Germinal center (tissue), 1 donor: ENCODE data around the gene PCDH15.

Source experiments
- DNase-seq: peaks from one replicate; pipeline ENCODE4 v3.0.0; 2012; ENCODE audit warnings: mixed read lengths, low spot score

The PCDH15 gene

DNA sequence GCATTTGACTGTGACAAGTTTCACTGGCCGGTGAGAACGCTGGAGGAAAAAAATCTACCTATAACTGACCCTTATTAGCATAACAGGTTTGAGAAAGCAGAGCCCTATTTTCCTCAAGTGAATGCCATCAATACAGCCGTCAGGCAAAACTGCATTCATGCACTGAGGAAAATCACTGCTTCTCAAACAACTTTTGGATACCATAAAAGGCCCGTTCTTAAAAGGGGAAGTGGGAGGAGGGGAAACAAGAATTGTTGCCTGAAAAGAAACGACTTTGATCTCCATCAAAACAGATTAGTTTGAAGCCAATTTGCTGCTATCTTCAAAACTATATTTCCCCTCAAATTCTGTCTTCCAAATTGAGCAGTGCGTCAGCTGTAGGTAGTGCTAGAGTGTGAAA, 670.6 kb downstream of the PCDH15 start:
- DNase-seq, result no peak

DNA sequence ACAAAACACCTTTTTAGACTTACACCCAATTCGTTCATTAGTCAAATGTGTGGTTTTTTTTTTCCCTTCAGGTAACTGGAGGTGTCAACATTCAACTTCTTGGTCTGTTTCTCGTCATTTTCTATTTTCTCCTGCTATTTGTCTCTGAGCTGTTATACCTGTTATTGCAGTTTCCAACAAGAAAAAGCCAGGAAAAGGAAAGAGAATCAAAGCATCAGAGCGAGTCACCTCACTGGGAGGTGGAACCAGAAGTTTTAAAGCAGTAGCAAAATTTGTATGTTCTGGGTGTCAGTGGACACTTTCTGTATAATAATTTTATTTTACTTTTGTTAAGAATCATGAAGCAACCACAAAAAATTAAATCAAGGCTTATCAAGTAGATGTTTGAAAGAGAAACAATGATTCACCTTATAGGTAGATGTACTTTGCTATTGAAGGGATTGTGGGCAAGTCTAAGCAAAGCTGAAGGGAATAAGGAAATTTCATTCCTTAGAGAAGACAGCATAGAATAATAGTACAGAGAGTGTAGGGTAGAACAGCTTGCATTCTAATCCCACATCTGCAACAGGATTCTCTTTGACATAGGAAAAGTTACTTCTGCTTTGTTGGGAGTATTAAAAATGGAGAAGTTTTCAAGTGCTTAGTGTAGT, 675.8 kb downstream of the PCDH15 start:
- no peak for DNase-seq

DNA sequence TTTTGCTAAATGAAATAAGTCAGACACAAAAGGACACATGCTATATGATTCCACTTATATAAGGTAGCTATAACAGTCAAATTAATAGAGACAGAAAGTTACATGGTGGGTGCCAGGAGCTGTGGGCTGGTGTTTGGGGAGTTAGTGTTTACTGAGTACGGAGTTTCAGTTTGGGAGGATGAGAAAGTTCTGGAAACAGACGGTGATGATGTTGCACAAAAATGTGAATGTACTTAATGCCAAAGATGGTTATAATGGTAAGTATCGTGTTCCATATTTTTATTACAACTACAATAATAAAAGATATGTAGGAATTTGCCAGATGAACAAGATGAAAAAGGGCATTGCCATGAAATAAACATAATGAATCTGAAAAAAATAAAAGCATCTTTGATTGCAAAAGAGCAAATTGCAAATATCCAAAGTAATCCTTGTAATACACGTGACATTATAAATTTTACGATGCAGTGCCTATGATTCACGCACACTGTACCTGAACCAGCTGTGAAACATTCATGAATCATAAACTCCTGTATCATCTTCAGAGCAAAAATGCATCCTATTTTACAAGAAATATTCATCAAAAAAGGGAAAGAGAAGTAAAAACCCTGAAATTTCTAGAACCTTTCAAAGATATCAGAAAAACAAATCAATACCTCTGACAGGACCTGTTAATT, 676.7 kb downstream of the PCDH15 start:
- DNase-seq, result no peak

DNA sequence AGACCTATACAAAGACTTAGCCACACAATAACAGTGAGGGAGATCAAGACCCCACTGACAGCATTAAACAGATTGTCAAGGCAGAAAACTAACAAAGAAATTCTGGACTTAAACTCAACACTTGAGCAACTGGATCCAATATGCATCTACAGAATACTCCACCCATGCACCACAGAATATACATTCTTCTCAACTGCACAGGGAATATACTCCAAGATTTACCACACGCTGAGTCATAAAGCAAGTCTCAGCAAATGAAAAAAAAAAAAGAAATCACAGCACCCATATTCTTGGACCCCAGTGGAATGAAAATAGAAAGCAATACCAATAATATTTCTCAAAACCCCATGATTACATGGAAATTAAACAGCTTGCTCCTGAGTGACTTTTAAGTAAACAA, 680.2 kb downstream of the PCDH15 start:
- no peak for DNase-seq

DNA sequence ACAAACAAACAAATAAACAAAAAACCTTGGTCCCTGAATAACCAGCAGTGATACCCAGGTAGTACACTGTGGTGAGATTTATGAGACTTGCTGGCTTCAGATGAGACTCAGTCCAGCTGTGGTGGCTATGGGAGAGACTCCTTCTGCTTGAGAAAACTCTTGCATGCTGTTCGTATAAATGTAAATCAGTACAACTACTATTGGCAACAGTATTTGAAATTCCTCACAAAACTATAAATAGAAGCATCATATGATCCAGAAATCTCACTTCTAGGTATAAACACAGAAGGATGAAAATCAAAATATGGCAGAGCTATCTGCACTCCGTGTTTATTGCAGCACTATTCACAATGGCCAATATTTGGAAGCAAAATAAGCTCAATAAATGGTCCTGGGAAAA, 692.1 kb downstream of the PCDH15 start:
- DNase-seq, result no peak

DNA sequence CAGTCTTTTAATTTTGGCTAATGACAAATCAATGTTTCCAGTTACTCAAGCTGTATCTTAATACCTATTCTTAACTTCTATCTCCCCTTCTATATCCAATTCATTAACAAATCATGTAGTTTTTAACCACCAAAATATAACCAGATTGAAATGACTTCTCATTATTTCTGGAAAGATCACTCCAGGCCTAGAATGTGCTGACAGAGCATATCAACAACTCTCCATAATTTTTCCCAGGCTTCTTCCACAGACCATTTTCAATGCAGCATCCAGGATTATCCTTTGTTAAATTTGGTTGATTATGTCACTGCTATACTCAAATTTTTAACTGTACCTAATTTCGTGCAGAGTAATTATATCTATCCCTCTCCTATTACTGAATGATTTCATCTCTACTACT, 704.1 kb downstream of the PCDH15 start:
- DNase-seq, result no peak

DNA sequence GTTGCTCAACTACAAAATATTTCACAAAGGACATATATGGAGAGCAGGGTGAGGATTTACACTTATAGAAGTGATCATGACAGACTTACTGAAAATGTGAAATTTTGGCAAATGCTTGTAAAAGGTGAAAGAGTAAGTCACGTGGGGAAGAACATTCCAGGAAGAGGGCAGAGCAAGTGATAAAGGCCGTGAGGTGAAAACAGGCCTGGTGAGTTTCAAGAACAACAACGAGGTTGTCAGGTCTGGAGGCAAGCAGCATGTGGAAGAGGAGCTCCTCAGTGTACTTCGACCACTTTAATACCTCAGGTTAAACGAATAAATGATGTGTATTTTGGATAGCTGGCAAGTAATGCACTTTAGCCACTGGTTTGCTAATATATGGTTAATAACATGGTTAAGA, 706.7 kb downstream of the PCDH15 start:
- no peak for DNase-seq

DNA sequence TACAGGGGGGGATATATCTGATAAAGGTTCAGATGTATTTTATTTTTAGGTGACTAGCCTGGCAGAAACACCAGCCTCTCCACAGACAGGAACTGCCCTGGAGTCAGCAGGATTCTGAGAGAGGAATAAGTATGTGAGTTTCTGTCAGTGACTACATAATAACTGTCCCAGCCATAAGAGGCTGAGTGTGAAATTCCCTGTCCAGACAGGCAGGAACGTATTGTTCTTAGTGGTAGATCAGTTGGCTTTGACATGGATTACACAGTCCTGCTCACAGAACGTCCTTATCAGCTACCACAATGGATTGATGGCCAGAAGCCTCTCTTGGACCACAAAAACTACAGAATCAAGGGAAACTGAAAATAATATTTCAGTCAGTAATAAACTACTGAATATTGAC, 709.8 kb downstream of the PCDH15 start:
- DNase-seq, result no peak

DNA sequence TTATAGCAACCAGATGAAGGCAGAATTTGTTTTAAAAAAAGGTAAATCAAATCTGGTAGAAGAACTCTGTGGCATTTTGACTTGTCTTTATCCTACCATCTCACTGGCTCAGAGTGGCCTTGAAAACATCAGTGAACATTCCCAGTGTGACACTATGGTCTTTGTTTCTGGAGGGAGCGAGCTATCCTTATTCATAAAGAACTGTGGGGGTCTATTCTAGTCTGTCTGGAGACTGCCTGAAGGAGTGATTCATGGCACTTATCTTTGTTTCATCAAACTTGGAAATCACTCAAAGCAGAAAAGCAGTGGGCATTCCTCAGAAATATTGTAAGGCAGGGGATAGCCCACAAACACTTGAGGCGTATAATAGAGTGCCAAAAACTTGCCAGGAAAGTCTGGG, 719.1 kb downstream of the PCDH15 start:
- no peak for DNase-seq

DNA sequence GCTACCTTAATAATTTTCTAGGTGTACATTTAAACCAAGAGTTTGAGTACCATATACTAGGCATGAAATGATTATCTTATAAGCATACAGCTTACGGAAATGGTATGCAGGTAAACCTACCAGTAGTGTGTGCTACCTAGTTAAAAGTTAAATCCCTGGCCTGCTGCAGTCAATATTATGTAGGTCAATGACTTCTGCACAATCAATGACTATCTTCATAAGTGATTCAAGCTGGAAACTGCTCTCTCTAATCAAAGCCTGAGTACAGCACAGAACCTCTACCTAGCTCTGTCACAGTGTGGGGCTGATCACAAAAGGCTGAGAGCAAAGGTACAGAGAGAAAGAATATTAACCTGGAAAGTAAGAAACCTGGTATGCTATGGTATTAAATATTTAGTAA, 733.7 kb downstream of the PCDH15 start:
- no peak for DNase-seq

DNA sequence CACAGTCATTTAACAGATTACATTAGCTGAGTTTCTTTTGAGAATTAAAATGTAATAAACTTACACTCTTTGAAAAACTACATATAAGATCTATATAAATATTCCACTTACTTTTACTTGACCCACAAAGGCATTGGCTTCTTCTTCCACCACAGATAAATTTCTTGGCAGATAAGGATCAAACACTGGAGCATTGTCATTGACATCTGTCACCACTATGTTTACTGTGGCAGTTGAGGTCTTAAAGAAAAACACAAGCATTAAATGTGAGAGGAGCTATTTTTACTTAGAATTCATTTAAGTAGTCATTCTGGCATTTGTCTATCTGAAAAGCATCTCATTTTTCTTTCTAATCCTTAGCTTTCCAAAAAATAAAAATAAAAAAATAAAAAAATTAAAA, 734.4 kb downstream of the PCDH15 start:
- no peak for DNase-seq

DNA sequence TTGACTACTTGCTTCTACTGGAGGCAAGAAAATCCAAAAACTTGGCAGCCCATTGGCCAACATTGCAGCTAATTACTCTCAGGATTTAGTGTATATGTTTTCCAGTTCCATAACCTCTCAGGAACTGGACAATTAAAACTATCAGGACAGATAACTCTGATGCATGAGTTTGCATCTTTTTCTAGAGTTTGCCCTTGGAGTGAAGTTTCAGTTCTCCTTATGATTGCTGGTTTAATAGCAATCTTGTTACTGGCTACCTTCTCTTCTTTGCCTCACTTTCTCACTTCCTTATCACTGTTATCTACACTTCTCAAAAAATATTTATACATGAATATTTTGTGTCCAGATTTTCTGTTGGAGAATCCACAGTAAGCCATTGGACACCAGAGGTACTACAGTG, 735.9 kb downstream of the PCDH15 start:
- no peak for DNase-seq

DNA sequence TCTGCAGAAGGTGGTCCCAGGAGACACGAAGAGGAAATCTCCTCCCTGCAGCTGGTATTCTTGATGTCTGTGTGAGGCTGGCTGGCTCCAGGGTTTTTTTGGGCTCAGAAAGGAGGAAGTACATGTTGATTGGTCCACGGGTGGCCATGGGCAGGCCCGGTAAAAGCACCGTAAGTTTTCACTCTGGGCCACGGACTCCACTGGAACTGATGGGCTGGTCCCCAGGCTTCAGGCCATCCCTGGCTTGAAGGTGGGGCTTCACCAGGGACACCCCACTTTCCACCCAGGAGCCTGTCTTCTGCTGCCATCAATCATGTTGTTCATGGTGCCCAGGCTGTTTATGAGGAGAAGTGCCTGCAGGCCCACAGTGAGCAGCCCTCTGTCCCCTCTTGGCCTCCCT, 736.8 kb downstream of the PCDH15 start:
- DNase-seq, result no peak

DNA sequence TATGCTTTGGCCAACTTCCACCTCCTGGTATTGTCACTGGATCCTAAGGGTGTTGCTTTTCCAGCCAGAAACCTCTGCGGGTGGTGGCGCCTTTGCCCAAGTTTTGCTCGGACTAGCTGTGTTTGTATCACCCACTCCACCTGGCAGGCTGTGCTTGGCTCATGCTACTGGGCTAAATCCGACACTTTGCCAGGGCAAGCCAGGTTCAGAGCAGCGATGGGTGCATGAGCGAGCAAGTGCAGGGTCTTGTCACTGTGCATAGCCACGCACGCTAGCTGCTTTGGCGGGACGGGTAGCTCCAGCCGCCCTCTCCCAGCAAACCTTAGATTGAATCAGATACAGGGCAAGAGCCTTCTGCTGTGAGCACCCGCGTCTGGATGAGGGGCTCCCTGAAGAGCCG, 737.5 kb downstream of the PCDH15 start:
- no peak for DNase-seq

DNA sequence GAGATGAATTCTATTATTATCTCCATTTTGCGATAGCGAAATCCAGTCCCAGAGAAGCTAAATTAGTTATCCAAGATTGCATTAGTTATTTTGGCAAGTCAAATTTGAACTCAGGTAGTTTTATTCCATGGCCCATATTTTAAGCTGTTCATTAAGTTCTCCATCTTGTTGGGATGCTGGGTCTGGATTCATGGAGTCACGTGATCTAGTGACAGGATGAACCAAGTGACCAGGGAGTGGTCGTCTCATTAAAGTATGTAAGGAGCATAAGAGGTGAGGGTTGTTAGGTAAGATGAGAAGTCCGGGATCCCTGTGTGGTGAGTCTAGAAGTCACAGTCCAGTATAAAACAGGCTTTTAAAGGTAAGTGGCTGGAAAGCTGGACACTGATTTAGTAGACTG, 740.5 kb downstream of the PCDH15 start:
- DNase-seq, result no peak

DNA sequence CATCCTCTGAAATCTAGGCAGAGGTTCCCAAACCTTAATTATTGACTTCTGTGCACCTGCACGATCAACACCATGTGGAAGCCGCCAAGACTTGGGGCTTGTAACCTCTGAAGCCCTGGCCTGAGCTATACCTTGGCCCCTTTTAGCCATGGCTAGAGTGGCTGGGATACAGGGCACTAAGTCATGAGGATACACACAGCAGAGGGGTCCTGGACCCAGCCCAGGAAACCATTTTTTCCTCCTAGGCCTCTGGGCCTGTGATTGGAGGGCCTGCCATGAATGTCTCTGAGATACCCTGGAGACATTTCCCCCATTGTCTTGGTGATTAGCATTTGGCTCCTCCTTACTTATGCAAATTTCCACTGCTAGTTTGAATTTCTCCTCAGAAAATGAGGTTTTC, 743.7 kb downstream of the PCDH15 start:
- DNase-seq, result no peak

DNA sequence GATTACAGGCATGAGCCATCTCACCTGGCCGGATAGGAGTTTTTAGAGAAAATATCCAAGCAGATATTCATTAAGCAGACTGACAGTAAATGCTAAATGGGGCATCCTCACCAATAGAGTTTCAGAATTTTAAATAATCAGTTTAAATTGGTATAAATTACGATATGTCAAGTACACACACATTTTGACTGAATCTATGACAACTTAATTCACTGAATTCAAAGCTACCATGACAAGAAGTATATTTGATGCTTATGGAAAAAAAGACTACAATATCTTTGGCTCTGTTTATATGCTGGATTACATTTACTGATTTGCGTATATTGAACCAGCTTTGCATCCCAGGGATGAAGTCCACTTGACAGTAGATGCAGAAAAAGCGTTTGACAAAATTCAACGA, 774.7 kb downstream of the PCDH15 start:
- DNase-seq, result no peak

DNA sequence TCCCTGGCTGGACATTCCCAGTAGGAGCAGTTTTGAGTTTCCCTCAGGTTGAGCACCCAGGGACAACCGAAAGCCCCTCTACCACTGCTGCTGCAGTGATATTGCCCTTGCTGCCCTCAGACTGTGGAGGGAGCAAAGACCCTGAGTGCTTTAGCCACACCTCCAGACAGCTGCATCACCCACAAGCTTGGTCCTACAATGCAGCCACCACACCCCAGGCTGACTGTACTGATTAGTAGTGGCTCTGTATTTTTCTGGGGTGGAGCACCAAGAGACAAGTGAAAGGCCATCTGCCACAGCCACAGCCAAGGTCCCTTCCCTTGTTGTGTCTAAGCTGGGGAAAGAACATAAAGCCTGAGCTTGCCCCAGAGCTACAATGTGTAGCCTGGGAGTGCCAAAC, 789.9 kb downstream of the PCDH15 start:
- no peak for DNase-seq

DNA sequence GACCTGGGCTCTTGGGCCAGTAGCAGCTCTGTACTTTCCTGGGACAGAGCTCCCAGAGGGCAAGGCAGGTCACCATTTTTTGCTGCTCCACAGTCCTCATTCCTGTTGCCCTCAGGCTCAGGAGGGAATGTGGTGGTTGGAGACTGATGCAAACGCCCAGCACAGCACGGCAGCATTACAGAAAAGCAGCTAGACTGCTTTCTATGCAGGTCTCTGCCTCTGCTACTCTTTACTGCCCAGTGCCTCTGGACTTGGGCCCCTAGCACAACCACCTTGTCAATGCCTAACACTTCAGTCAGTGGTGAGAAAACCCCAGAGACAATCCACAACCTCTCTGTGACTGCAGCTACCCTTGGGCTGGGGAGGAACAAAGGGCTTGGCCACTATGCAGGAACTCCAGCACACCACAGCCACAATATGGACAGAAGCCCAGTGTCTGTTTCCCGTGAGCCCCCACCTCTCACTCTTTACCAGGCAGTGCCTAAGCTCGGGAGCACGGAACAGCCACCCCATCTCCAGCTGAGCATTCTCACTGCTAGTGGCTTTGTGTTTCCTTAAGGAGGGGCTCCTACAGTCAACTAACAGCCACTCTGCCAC, 790.6 kb downstream of the PCDH15 start:
- DNase-seq, result no peak

DNA sequence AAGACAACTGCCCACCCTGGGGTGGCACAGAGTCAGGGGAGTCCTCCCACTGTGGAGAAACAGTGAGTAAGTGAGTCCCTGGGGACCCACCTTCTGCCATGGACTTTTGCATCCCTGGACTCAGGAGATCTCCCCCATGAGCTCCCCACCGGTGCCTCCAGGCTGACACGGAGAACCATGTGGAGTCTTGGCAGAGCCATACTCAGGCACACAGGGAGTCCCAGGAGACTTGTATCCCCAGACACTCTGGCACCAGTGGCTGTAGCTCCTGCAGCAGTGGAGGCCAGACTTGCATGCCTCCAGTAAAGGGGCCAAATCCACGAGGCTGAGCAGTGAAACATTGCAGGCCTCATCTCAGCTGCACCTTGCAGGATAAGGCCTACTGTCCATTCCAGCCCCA, 791.4 kb downstream of the PCDH15 start:
- DNase-seq, result no peak

DNA sequence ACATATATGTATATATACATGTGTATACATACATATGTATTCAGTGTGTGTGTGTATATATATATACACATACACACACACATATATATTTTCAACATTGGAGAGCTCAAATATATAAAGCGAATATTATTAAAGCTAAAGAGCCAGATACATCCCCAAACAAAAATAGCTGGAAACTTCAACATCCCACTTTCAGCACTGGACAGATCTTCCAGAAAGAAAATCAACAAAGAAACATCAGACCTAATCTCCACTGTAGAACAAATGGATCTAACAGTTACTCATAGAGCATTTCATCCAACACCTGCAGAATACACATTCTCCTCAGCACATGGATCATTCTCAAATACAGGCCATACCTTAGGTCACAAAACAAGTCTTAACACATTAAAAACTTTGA, 799.0 kb downstream of the PCDH15 start:
- DNase-seq, result no peak

DNA sequence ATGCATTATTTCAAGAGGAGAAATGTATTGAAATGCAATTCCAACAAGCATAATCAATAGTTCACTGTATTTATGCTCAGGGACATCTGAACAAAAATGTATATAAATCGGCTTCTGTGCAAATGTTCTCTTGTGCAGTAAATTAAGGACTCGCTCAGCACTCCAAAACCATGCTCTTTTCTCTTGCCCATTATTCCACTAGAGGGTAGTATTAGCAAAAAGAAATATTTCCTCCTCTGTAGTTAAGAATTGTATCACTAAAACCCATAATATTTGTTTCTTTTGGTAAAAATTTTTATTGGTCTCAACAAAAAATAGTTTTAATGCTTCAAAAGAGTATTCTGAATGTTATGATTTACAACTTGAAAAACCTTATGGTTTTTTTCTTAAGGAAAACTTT, 803.1 kb downstream of the PCDH15 start:
- no peak for DNase-seq

DNA sequence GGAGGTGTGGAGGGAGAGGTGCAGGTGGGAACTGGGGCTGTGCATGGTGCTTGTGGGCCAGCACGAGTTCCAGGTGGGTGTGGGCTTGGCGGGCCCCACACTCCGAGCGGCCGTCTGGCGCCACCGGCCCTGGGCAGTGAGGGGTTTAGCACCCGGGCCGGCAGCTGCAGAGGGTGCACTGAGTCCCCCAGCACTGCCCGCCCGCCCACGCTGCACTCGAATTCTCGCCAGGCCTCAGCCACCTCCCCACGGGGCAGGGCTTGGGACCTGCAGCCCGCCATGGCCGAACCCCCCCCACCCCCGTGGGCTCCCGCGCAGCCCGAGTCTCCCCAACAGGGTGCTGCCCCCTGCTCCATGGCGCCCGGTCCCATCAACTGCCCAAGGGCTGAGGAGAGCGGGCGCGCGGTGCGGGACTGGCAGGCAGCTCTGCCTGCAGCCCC, 810.2 kb downstream of the PCDH15 start:
- DNase-seq, result no peak

DNA sequence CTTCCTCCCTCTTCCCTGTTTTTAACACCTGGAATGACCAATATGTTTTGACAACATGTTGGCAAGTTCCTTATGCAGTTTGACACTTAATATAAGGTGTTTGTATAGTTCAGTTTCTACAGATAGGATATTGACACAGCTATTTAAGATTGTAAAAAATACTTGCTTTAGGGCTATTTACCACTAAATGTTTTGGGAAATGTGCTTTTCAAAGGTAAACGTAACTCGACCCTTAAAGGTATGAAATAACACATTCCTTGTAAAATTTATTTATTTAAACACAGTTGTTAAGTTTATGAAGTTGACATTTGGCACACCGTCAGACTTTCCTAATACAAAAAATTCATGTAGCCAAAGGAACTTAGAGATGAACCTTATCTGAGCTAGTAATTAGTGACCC, 817.6 kb downstream of the PCDH15 start:
- DNase-seq, result no peak
